ENCODE data around the gene GALNT10. TPM values are rescaled to one million over a fixed set of nuclear protein-coding genes. Genes with fewer than 3 reads are reported as not detected.

The GALNT10 gene
- total RNA-seq, 4 donors from 2014 or later = 5.7 to 25.2 (median 9.7) TPM

- DNase-seq (ENCODE audit: low spot score in 2 of 2) = no peak
- no peak for TF ChIP-seq POLR2A (IDR thresholded peaks at IDR 0.05)
- TF ChIP-seq, protein P1, sequence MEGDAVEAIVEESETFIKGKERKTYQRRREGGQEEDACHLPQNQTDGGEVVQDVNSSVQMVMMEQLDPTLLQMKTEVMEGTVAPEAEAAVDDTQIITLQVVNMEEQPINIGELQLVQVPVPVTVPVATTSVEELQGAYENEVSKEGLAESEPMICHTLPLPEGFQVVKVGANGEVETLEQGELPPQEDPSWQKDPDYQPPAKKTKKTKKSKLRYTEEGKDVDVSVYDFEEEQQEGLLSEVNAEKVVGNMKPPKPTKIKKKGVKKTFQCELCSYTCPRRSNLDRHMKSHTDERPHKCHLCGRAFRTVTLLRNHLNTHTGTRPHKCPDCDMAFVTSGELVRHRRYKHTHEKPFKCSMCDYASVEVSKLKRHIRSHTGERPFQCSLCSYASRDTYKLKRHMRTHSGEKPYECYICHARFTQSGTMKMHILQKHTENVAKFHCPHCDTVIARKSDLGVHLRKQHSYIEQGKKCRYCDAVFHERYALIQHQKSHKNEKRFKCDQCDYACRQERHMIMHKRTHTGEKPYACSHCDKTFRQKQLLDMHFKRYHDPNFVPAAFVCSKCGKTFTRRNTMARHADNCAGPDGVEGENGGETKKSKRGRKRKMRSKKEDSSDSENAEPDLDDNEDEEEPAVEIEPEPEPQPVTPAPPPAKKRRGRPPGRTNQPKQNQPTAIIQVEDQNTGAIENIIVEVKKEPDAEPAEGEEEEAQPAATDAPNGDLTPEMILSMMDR (IDR thresholded peaks at IDR 0.05) = no peak
- intact Hi-C loops (cut with DNase I; ENCODE audit: low total_unique reads) = no loop called here
- no peak overlapping the region for H3K4me3 ChIP-seq (ENCODE audit: low read depth, poor library complexity, severe bottlenecking)
- 95 to 96% methylated on average over 5 of the region's 5 CpGs for WGBS, 2 donors
These were observed 46.8 kb downstream of the GALNT10 start for GRCh38 chr5:154237376-154237743.

DNA sequence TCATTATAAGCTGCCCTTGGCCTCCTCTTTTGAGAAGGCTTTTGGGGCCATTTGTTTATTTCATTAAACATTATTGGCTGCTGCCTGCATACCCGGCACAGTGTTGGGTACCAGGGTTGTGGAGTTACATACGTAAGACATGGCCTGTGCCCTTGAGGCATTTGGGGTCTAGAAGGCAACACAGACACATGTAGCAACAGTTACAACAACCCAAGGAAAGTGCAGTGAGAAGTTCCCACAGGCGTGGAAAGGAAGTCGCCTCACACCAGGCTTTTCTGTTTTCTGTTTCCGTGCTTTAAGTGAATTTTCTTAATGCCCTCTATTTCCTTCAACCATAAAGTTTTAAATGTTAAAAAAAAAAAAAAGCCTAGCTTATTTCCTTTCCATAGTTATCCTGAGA lies 47.4 kb downstream of the GALNT10 start:
- no peak for DNase-seq (ENCODE audit: low spot score in 2 of 2)
- intact Hi-C loops (cut with DNase I; ENCODE audit: low total_unique reads) = no loop called here
- TF ChIP-seq, protein P1 (IDR thresholded peaks at IDR 0.05) = no peak
- 89% methylated on average over 5 of the region's 5 CpGs for WGBS, 2 donors
- no peak overlapping the region for H3K4me3 ChIP-seq (ENCODE audit: low read depth, poor library complexity, severe bottlenecking)

DNA sequence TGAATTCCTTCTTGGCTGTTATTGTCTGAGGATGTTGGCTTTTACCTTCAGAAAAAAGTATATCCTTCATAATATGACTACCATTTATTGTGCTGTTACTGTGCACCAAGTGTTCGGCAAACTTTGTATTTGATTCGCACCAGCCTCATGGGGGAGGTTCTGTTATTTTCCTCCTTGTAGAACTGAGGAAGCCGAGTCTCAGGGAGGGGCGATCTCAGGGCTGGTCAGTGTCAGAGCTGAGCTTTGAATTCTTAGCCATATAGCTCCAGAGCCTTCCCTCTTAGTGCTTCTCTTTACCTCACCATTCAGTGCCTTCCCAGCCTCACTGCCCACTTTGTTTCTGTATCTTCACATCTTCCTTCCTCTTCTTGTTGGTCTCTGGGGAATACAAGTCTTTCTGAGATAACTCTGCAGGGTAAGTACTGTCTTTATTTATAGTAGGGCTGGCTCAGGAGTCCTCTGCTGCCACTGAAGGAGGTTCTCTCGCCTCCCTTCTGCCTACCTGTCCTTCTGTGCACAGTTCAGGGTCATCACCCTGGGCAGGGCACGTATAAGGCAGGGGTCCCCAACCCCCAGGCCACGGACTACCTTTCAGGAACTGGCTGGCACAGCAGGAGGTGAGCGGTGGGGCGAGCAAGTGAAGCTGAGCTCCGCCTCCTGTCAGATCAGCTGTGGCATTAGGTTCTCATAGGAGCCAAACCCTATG lies 48.4 kb downstream of the GALNT10 start:
- intact Hi-C loops (cut with DNase I; ENCODE audit: low total_unique reads) = no loop called here
- no peak for DNase-seq (ENCODE audit: low spot score in 2 of 2)
- 75 to 76% methylated on average over 10 of the region's 10 CpGs for WGBS, 2 donors
- TF ChIP-seq, protein P1 (IDR thresholded peaks at IDR 0.05) = no peak
- TF ChIP-seq POLR2A (IDR thresholded peaks at IDR 0.05) = no peak
- no peak overlapping the region for H3K4me3 ChIP-seq (ENCODE audit: low read depth, poor library complexity, severe bottlenecking)

- 93% methylated on average over 2 of the region's 2 CpGs for WGBS, 2 donors
- intact Hi-C loops (cut with DNase I; ENCODE audit: low total_unique reads) = no loop called here
- TF ChIP-seq, protein P1 (IDR thresholded peaks at IDR 0.05) = no peak
- TF ChIP-seq POLR2A (IDR thresholded peaks at IDR 0.05) = no peak
- H3K4me3 ChIP-seq (ENCODE audit: low read depth, poor library complexity, severe bottlenecking) = no peak overlapping the region
- DNase-seq (ENCODE audit: low spot score in 2 of 2) = no peak
These were observed 50.1 kb downstream of the GALNT10 start for GRCh38 chr5:154240595-154240994.

GRCh38 chr5:154241021-154241420 lies 50.5 kb downstream of the GALNT10 start:
- H3K4me3 ChIP-seq (ENCODE audit: low read depth, poor library complexity, severe bottlenecking) = no peak overlapping the region
- 84% methylated on average over 4 of the region's 4 CpGs for WGBS, 2 donors
- intact Hi-C loops (cut with DNase I; ENCODE audit: low total_unique reads) = no loop called here
- no peak for TF ChIP-seq POLR2A (IDR thresholded peaks at IDR 0.05)
- TF ChIP-seq, protein P1 (IDR thresholded peaks at IDR 0.05) = no peak
- no peak for DNase-seq (ENCODE audit: low spot score in 2 of 2)

DNA sequence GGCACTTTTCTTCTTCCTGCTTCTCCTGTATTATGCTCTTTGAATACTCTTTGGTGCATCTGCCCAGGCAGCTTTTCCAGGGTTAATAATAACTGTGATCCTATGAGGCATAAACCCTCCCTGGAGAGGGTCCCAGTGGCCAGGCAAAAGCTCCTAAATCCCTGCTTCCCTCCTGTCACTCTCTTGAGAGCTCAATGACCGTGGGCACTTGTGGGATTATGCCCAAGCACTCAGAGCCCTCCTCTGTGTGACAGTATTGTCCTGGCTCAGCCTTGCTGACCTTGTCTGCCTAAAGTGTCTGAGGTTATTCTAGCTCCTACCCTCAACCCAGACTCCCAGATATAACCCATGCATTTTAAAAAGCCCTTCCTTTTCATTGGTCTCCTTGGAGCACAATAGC lies 51.9 kb downstream of the GALNT10 start:
- 82 to 94% methylated on average over 1 of the region's 1 CpG for WGBS, 2 donors
- H3K4me3 ChIP-seq (ENCODE audit: low read depth, poor library complexity, severe bottlenecking) = no peak overlapping the region
- intact Hi-C loops (cut with DNase I; ENCODE audit: low total_unique reads) = no loop called here
- TF ChIP-seq, protein P1 (IDR thresholded peaks at IDR 0.05) = no peak
- no peak for TF ChIP-seq POLR2A (IDR thresholded peaks at IDR 0.05)
- DNase-seq (ENCODE audit: low spot score in 2 of 2) = no peak

All from lower leg skin (tissue), 4 donors.